GM12864 (cell line): ENCODE measurements around the gene CCNYL1.

Experiments
- DNase-seq: peaks from one replicate; pipeline ENCODE4 v3.0.0-alpha.2; 2011; ENCODE audit warnings: low read depth
- H3K4me3 ChIP-seq: 2 replicates; pipeline ENCODE4 v1.5.1; 2011; ENCODE audit warnings: mild to moderate bottlenecking, low read depth, low read length, control low read depth
- CTCF ChIP-seq: IDR thresholded peaks from 2 replicates; pipeline ENCODE4 v1.5.1; 2011; ENCODE audit warnings: low read depth, mild to moderate bottlenecking, moderate library complexity, low read length, control low read depth, inconsistent platforms; ENCODE audit errors: missing control alignments

Gene CCNYL1

GRCh38 chr2:207743514-207743913, 32.1 kb downstream of the CCNYL1 start:
- DNase-seq: no peak
- H3K4me3 ChIP-seq: no peak overlapping the region
- no peak for TF ChIP-seq CTCF

GRCh38 chr2:207744050-207744449, 32.6 kb downstream of the CCNYL1 start:
- DNase-seq: no peak
- no peak for TF ChIP-seq CTCF
- H3K4me3 ChIP-seq: no peak overlapping the region

GRCh38 chr2:207744451-207744850, 33.0 kb downstream of the CCNYL1 start:
- DNase-seq: no peak
- TF ChIP-seq CTCF: no peak
- no peak overlapping the region for H3K4me3 ChIP-seq

- DNase-seq: peak; percentile 36
- no peak overlapping the region for H3K4me3 ChIP-seq
- peak; percentile 80 for TF ChIP-seq CTCF
These were observed 34.7 kb downstream of the CCNYL1 start for GRCh38 chr2:207746131-207746530.

GRCh38 chr2:207747653-207748560, 36.5 kb downstream of the CCNYL1 start:
- no peak for TF ChIP-seq CTCF
- DNase-seq: no peak
- no peak overlapping the region for H3K4me3 ChIP-seq

GRCh38 chr2:207748993-207749392, 37.6 kb downstream of the CCNYL1 start:
- no peak for TF ChIP-seq CTCF
- DNase-seq: no peak
- H3K4me3 ChIP-seq: no peak overlapping the region

GRCh38 chr2:207749873-207750272, 38.4 kb downstream of the CCNYL1 start:
- no peak overlapping the region for H3K4me3 ChIP-seq
- TF ChIP-seq CTCF: no peak
- DNase-seq: no peak
